ENCODE results near the gene HBE1. TPM values are rescaled to one million over a fixed set of nuclear protein-coding genes. Genes with fewer than 3 reads are reported as not detected.

HBE1 gene
- total and polyA plus RNA-seq, 10 donors = 0.21 to 1.8 (median 0.37) TPM; not detected in 5

DNA sequence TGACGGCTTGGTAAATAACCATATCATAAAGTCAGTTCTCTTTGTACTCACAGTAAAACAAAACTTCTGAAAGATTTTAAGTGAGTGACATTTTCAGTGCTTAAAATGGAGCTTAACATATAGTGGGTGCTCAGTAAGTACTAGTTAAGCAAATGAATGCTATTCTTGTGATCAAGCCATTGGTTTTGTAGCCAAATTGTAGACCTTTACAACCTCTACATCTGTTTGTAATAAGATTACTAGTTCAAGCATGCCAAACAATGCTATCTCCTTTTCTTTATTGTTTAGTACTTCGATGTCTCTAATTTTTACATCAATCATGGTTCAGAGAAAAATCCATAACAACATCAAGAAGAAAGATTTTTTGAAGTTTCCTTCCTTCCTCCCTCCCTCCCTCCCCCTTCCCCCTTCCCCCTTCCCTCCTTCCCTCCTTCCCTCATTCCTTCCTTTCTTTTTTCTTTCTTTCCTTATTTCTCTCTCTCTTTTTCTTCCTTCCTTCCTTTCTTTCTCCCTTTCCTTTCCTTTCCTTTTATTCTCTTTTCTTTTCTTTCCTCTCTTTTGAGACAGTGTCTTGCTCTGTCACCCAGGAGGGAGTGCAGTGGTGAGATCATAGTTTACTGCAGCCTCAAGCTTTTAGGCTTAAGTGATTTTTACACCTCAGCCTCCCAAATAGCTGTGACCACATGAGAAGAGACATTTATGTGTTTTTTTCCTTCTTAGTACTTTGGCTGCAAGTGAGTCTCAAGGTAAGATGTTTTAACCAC, 37.7 kb upstream of the HBE1 start:
- no peaks in the 10 kb centered on the region for H3K4me1 ChIP-seq
- no peaks in the 10 kb centered on the region for H3K9me3 ChIP-seq
- intact Hi-C loops (cut with DNase I; ENCODE audit: low total_unique reads) = no loop called here
- no peak overlapping the region for H3K27ac ChIP-seq
- WGBS, 5 donors = 78 to 88% (median 84%) methylated on average over 2 of the region's 2 CpGs
- H3K36me3 ChIP-seq = no peaks in the 10 kb centered on the region
- no peaks in the 10 kb centered on the region for H3K27me3 ChIP-seq (replicated peaks in 1 of 7)
- H3K4me3 ChIP-seq = no peak overlapping the region
- TF ChIP-seq POLR2AphosphoS5 (IDR thresholded peaks at IDR 0.05) (no peak), POLR2A (IDR thresholded peaks at IDR 0.05) (no peak)
- TF ChIP-seq, protein P1, sequence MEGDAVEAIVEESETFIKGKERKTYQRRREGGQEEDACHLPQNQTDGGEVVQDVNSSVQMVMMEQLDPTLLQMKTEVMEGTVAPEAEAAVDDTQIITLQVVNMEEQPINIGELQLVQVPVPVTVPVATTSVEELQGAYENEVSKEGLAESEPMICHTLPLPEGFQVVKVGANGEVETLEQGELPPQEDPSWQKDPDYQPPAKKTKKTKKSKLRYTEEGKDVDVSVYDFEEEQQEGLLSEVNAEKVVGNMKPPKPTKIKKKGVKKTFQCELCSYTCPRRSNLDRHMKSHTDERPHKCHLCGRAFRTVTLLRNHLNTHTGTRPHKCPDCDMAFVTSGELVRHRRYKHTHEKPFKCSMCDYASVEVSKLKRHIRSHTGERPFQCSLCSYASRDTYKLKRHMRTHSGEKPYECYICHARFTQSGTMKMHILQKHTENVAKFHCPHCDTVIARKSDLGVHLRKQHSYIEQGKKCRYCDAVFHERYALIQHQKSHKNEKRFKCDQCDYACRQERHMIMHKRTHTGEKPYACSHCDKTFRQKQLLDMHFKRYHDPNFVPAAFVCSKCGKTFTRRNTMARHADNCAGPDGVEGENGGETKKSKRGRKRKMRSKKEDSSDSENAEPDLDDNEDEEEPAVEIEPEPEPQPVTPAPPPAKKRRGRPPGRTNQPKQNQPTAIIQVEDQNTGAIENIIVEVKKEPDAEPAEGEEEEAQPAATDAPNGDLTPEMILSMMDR (IDR thresholded peaks at IDR 0.05 in 8 of 11, conservative IDR thresholded peaks at IDR 0.05 in 3 of 11) = no peak
- DNase-seq = no peak

DNA sequence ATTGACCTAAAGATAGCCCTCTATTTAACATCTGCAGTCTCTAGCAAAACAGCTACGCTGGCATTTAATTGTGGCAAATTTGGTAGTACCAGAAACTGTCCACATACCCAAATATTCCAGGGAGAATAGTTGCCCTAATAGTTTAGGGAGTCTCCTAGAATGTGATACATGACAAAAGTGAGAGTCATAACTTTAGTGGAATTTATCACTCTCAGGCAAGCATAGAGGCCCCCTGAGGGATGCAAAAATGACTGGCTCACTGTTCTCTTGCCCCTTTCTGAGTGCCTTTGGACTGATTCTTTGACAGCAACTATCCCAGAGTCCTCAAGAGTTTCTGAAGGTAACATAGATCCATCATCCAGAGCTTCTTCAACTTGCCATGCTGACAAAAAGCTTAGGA, 34.3 kb upstream of the HBE1 start:
- no peak overlapping the region for H3K4me3 ChIP-seq
- no peak for DNase-seq
- H3K27me3 ChIP-seq (replicated peaks in 1 of 7) = no peaks in the 10 kb centered on the region
- H3K9me3 ChIP-seq = no peaks in the 10 kb centered on the region
- no peaks in the 10 kb centered on the region for H3K4me1 ChIP-seq
- no peak overlapping the region for H3K27ac ChIP-seq
- intact Hi-C loops (cut with DNase I; ENCODE audit: low total_unique reads) = no loop called here
- H3K36me3 ChIP-seq = no peaks in the 10 kb centered on the region
- 41 to 97% (median 90%) methylated on average over 1 of the region's 1 CpG for WGBS, 5 donors
- TF ChIP-seq, protein P1 (IDR thresholded peaks at IDR 0.05 in 8 of 11, conservative IDR thresholded peaks at IDR 0.05 in 3 of 11) = no peak
- TF ChIP-seq POLR2A (IDR thresholded peaks at IDR 0.05) (no peak), POLR2AphosphoS5 (IDR thresholded peaks at IDR 0.05) (no peak)

DNA sequence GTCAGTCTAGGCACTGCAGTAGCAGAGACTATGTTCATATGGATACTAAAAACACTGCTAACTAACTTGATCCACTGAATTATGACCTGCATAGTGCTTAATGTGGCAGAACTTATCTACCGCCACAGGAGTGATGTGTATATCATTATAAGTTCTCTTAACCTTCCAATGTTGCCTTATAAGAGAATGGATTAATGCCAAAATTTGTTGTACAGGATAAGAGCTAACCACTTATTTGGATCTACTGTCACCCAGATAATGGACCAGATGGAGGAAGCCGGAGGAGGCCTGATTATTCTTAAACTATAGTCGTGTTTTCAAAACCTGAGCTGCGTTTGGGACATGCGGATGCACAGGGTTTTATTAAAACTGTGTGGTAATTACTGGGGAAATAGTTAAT, 33.9 kb upstream of the HBE1 start:
- Histone ChIP-seq H3K9me3 (no peaks in the 10 kb centered on the region), H3K27me3 (replicated peaks in 1 of 7) (no peaks in the 10 kb centered on the region), H3K36me3 (no peaks in the 10 kb centered on the region), H3K4me1 (no peaks in the 10 kb centered on the region), H3K4me3 (no peak overlapping the region), H3K27ac (no peak overlapping the region)
- 64 to 82% (median 69%) methylated on average over 5 of the region's 5 CpGs for WGBS, 5 donors
- intact Hi-C loops (cut with DNase I; ENCODE audit: low total_unique reads) = no loop called here
- no peak for TF ChIP-seq POLR2A (IDR thresholded peaks at IDR 0.05)
- TF ChIP-seq, protein P1 (IDR thresholded peaks at IDR 0.05 in 8 of 11, conservative IDR thresholded peaks at IDR 0.05 in 3 of 11) = no peak
- TF ChIP-seq POLR2AphosphoS5 (IDR thresholded peaks at IDR 0.05) = no peak
- DNase-seq = no peak

DNA sequence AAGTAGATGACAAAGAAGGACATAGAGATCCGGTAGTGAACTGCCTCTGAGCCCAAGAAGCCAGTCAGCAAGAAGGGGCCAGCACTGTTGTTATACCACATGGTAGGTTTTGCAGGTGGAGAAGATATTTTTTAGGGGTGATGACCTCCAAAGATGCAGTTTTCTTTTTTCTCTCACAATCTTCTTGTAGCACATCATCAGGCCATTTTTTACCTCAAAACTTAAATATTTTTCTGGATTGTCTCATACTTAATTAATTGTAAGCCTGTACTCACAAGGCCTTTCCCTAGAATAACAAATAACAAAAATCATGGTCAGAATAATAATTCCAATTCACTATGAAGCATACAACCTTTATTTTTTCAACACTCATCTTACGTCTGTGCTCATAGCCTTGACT, 32.1 kb upstream of the HBE1 start, which contains the start of gene OR51B4:
Gene OR51B4 (minus strand): TSS at position 101 of the 400 bp plus-strand sequence. CDS start 0 bp downstream, at position 101.
- Histone ChIP-seq H3K27me3 (replicated peaks in 1 of 7) (no peaks in the 10 kb centered on the region), H3K9me3 (no peaks in the 10 kb centered on the region), H3K4me3 (no peak within 1 kb of the TSS), H3K4me1 (no peaks in the 10 kb centered on the region), H3K36me3 (no peaks in the 10 kb centered on the region), H3K27ac (no peak within 1 kb of the TSS)
- no peak for DNase-seq
- intact Hi-C loops (cut with DNase I; ENCODE audit: low total_unique reads) = no loop called here
- no peak for TF ChIP-seq POLR2AphosphoS5 (IDR thresholded peaks at IDR 0.05)
- TF ChIP-seq, protein P1 (IDR thresholded peaks at IDR 0.05 in 8 of 11, conservative IDR thresholded peaks at IDR 0.05 in 3 of 11) = no peak
- no peak for TF ChIP-seq POLR2A (IDR thresholded peaks at IDR 0.05)
- WGBS, 5 donors = 79 to 95% (median 90%) methylated on average over 2 of the region's 2 CpGs

Data from spleen (tissue), 11 donors.